GM10266 (cell line): ENCODE results near the gene TMEM218.

Experiments used
- DNase-seq: peaks from one replicate; pipeline ENCODE4 v3.0.0; 2012; ENCODE audit errors: extremely low spot score
- TF ChIP-seq, protein P1 (sequence below): IDR thresholded peaks from 2 replicates; pipeline ENCODE4 v1.5.1; 2012; ENCODE audit warnings: mild to moderate bottlenecking, low read depth; ENCODE audit not compliant: control insufficient read depth, insufficient read depth; ENCODE audit errors: missing control alignments

The TMEM218 gene

DNA sequence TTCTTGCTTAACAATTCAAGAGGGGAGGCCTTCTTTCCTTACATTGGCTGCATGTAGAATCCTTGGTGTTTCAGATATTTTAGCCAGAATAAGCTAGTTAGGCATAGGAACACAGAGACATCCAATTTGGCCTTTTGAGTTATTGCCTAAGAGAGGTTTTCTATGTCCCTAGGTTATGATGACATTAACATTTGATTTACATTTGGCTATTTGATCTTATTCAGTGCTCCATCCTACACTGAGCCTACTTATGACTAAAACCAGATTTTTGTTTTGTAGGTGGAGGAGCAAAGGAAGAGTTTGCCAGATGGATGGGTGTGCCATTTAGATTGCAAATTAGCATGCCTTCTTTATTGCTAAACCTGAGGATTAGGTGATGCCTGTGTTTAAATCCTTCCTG lies 59.4 kb downstream of the TMEM218 start:
- no peak for DNase-seq
- TF ChIP-seq, protein P1, sequence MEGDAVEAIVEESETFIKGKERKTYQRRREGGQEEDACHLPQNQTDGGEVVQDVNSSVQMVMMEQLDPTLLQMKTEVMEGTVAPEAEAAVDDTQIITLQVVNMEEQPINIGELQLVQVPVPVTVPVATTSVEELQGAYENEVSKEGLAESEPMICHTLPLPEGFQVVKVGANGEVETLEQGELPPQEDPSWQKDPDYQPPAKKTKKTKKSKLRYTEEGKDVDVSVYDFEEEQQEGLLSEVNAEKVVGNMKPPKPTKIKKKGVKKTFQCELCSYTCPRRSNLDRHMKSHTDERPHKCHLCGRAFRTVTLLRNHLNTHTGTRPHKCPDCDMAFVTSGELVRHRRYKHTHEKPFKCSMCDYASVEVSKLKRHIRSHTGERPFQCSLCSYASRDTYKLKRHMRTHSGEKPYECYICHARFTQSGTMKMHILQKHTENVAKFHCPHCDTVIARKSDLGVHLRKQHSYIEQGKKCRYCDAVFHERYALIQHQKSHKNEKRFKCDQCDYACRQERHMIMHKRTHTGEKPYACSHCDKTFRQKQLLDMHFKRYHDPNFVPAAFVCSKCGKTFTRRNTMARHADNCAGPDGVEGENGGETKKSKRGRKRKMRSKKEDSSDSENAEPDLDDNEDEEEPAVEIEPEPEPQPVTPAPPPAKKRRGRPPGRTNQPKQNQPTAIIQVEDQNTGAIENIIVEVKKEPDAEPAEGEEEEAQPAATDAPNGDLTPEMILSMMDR = no peak

DNA sequence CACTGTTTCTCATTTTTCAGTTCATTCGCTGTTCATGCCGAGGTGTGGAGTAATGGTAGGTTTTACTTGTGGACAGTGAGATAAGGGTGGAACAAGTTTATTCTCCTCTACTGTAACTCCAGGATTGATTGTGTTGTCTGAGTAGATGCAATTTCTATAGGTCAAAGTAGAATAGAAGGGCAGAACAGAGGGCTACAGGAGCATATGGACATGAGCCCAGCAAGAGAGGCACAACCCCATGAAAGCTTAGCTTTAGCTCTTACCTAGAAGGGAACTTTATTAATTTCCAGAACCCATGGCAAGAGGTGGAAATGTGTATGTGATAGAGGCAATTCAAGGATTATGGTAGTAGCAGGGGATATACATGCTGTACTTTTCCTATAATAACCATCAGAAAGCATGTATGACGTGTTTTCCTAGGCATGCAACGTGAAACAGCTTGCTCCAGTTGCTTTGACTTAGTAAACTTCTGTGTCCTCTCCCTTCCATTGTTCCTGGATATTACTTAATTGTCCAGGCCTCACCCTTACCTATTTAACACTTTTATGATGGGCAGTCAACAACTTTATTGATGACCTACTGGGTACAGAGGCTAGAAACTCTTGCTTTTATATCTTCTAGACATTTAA lies 62.1 kb downstream of the TMEM218 start:
- no peak for DNase-seq
- TF ChIP-seq, protein P1 = no peak
